ENCODE results near the gene RTP5. TPM values are rescaled to one million over a fixed set of nuclear protein-coding genes. Genes with fewer than 3 reads are reported as not detected.
"Not testable (repeated sequence)": the region's sequence is repeated elsewhere in the genome, so short reads cannot be mapped to it uniquely, and the experiment has no call there.

Gene RTP5
- total and polyA plus RNA-seq, 12 donors = 0.15 TPM; not detected in 11

GRCh38 chr2:241904011-241904718 is 34.6 kb downstream of the RTP5 start:
- no peak for TF ChIP-seq CTCF (IDR thresholded peaks at IDR 0.05)
- Histone ChIP-seq H3K9me3 (no peaks in the 10 kb centered on the region), H3K4me1 (peaks cover 0 to 24% (median 8%) of the 10 kb centered on the region in 9 donors), H3K4me3 (no peak overlapping the region), H3K27ac (no peak overlapping the region), H3K27me3 (peaks cover 0 to 40% (median 17%) of the 10 kb centered on the region in 7 donors), H3K36me3 (no peaks in the 10 kb centered on the region)
- DNase-seq (no peak), ATAC-seq (no peak)
- WGBS, 2 donors = 89 to 90% methylated on average over 19 of the region's 19 CpGs
- intact Hi-C loops (cut with DNase I) = no loop called here

- 90 to 91% methylated on average over 29 of the region's 29 CpGs for WGBS, 2 donors
- H3K27ac ChIP-seq = no peak overlapping the region
- no peak for DNase-seq
- intact Hi-C loops (cut with DNase I) = no loop called here
- TF ChIP-seq CTCF (IDR thresholded peaks at IDR 0.05) = no peak
- no peaks in the 10 kb centered on the region for H3K36me3 ChIP-seq
- H3K4me3 ChIP-seq = no peak overlapping the region
- H3K4me1 ChIP-seq = peaks cover 0 to 18% (median 6%) of the 10 kb centered on the region in 9 donors
- H3K27me3 ChIP-seq = peaks cover 0 to 35% (median 16%) of the 10 kb centered on the region in 7 donors
- ATAC-seq = no peak
- no peaks in the 10 kb centered on the region for H3K9me3 ChIP-seq
Observed at GRCh38 chr2:241904791-241905710, 35.5 kb downstream of the RTP5 start.

- peaks cover 0 to 11% (median 0%) of the 10 kb centered on the region in 9 donors for H3K4me1 ChIP-seq
- no peak overlapping the region for H3K27ac ChIP-seq
- 84 to 90% methylated on average over 14 of the region's 14 CpGs for whole genome bisulfite sequencing, 2 donors
- H3K27me3 ChIP-seq = peaks cover 0 to 35% (median 12%) of the 10 kb centered on the region in 7 donors
- intact Hi-C loops (cut with DNase I) = no loop called here
- no peaks in the 10 kb centered on the region for H3K36me3 ChIP-seq
- no peak overlapping the region for H3K4me3 ChIP-seq
- H3K9me3 ChIP-seq = no peaks in the 10 kb centered on the region
- TF ChIP-seq CTCF (IDR thresholded peaks at IDR 0.05) = no peak
- DNase-seq (no peak), ATAC-seq (no peak)
Observed at GRCh38 chr2:241905716-241906377, 36.3 kb downstream of the RTP5 start.

GRCh38 chr2:241906378-241906770 is 36.8 kb downstream of the RTP5 start:
- H3K36me3 ChIP-seq; ATAC-seq; H3K4me3 ChIP-seq; DNase-seq; intact Hi-C loops (cut with DNase I); H3K9me3 ChIP-seq; H3K4me1 ChIP-seq; H3K27ac ChIP-seq: not testable (repeated sequence)
- 88 to 92% methylated on average over 5 of the region's 5 CpGs for WGBS, 2 donors
- H3K27me3 ChIP-seq = peaks cover 0 to 29% (median 7%) of the 10 kb centered on the region in 7 donors

Measured in heart right ventricle (tissue), 16 donors.